Vagina (tissue), 2 donors: ENCODE data around the gene SLC48A1. TPM values are rescaled to one million over a fixed set of nuclear protein-coding genes. Genes with fewer than 3 reads are reported as not detected.
"Not testable (repeated sequence)": the region's sequence is repeated elsewhere in the genome, so short reads cannot be mapped to it uniquely, and the experiment has no call there.

ENCODE experiments used
- DNase-seq, 2 donors: peaks; one replicate each; pipeline ENCODE4 v3.0.0-alpha.2; 2017; ENCODE audit errors: extremely low spot score in 2 of 2
- H3K27ac ChIP-seq: fragments of 200-600 bp; sonication (generic); one replicate; pipeline ENCODE4 v1.5.1; 2019
- H3K27me3 ChIP-seq: fragments of 200-600 bp; sonication (generic); one replicate; pipeline ENCODE4 v1.5.1; 2019
- H3K36me3 ChIP-seq, 2 donors: fragments of 200-600 bp; sonication (generic); one replicate each; pipeline ENCODE4 v1.5.1; 2017 to 2019
- H3K4me1 ChIP-seq: fragments of 200-600 bp; sonication (generic); one replicate; pipeline ENCODE4 v1.5.1; 2019
- H3K4me3 ChIP-seq, 2 donors: fragments of 200-600 bp; sonication (generic); 1 replicate in 1 of 2; 2 replicates in 1 of 2; pipeline ENCODE4 v1.5.1; 2016 to 2019
- H3K9me3 ChIP-seq: fragments of 200-600 bp; sonication (generic); one replicate; pipeline ENCODE4 v1.5.1; 2019
- POLR2A ChIP-seq, 2 donors: fragments of 450-650 bp; IDR thresholded peaks; one replicate each; pipeline ENCODE4 v1.6.1; 2017; ENCODE audit warnings: antibody characterized with exemption in 2 of 2, mild to moderate bottlenecking in 2 of 2, moderate library complexity in 2 of 2
- POLR2AphosphoS5 ChIP-seq, 2 donors: sonication (generic); formaldehyde crosslinking; IDR thresholded peaks; one replicate each; pipeline ENCODE4 v1.9.0; 2017; ENCODE audit warnings: antibody characterized with exemption in 2 of 2, mild to moderate bottlenecking in 2 of 2, low read depth in 1 of 2; ENCODE audit not compliant: insufficient read depth in 1 of 2
- intact Hi-C: fragments of 100-400 bp; cut with DNase I; formaldehyde crosslinking; loops from one replicate; pipeline ENCODE4 v1.15.1; 2023
- total RNA-seq: library from RNA; depleted of rRNA; stranded (reverse); fragments of >200 nt; gene quantifications from one replicate; pipeline ENCODE4 v1.2.3, GENCODE V29; 2016
- TF ChIP-seq, protein P1 (sequence below), 3 experiments: fragments of 450-650 bp in 2 of 3; fragments of 200-600 bp in 1 of 3; sonication (generic) in 1 of 3; IDR thresholded peaks; one replicate each; pipeline ENCODE4 v1.5.1; 2017 to 2019; ENCODE audit warnings: antibody characterized with exemption in 3 of 3, mild to moderate bottlenecking in 2 of 3, moderate library complexity in 2 of 3

The SLC48A1 gene
- total RNA-seq, 1 donor from 2014 or later: 20.9 TPM

GRCh38 chr12:47804171-47804570 is 31.1 kb downstream of the SLC48A1 start:
- no peaks in the 10 kb centered on the region for H3K9me3 ChIP-seq
- no peaks in the 10 kb centered on the region for H3K27me3 ChIP-seq
- H3K4me1 ChIP-seq: peaks cover 100% of the 10 kb centered on the region
- H3K27ac ChIP-seq: peak overlapping the region; percentile 59
- intact Hi-C loops: loop anchor here (5.0 kb wide), 1 partner anchor 33 kb away; no protein-coding TSS in a partner anchor
- no peak overlapping the region for H3K4me3 ChIP-seq
- H3K36me3 ChIP-seq: no peaks in the 10 kb centered on the region
- no peak for TF ChIP-seq POLR2AphosphoS5 (IDR thresholded peaks at IDR 0.05; ENCODE audit: insufficient read depth in 1 of 2, low read depth in 1 of 2)
- no peak for TF ChIP-seq POLR2A (IDR thresholded peaks at IDR 0.05)
- TF ChIP-seq, protein P1, sequence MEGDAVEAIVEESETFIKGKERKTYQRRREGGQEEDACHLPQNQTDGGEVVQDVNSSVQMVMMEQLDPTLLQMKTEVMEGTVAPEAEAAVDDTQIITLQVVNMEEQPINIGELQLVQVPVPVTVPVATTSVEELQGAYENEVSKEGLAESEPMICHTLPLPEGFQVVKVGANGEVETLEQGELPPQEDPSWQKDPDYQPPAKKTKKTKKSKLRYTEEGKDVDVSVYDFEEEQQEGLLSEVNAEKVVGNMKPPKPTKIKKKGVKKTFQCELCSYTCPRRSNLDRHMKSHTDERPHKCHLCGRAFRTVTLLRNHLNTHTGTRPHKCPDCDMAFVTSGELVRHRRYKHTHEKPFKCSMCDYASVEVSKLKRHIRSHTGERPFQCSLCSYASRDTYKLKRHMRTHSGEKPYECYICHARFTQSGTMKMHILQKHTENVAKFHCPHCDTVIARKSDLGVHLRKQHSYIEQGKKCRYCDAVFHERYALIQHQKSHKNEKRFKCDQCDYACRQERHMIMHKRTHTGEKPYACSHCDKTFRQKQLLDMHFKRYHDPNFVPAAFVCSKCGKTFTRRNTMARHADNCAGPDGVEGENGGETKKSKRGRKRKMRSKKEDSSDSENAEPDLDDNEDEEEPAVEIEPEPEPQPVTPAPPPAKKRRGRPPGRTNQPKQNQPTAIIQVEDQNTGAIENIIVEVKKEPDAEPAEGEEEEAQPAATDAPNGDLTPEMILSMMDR (IDR thresholded peaks at IDR 0.05): no peak
- no peak for DNase-seq

DNA sequence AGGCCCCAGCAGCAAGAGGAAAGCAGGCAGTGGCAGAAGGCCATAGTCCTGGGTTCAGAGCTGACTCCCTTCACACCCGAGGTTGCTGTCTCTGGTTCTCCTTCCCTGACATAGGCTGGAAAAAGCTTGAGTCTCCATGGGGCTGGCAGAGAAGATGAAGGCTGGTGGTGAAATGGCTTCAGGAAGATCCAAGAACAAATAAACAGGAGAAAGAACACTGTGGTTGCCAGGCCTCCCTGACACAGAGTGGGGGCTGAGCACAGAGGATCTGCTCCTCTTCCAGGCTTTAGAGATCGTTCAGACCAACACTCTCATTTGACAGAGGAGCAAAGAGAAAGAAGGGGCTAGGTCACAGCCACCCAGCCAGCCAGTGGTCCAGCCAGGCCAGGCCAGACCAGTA is 32.4 kb downstream of the SLC48A1 start:
- H3K4me3 ChIP-seq: no peak overlapping the region
- no peaks in the 10 kb centered on the region for H3K9me3 ChIP-seq
- TF ChIP-seq, protein P1 (IDR thresholded peaks at IDR 0.05): no peak
- TF ChIP-seq POLR2A (IDR thresholded peaks at IDR 0.05): no peak
- no peak for TF ChIP-seq POLR2AphosphoS5 (IDR thresholded peaks at IDR 0.05; ENCODE audit: insufficient read depth in 1 of 2, low read depth in 1 of 2)
- peaks cover 100% of the 10 kb centered on the region for H3K4me1 ChIP-seq
- peak overlapping the region; percentile 62 for H3K27ac ChIP-seq
- intact Hi-C loops: no loop called here
- no peaks in the 10 kb centered on the region for H3K27me3 ChIP-seq
- no peaks in the 10 kb centered on the region for H3K36me3 ChIP-seq
- DNase-seq: no peak

GRCh38 chr12:47807338-47807737 is 34.3 kb downstream of the SLC48A1 start:
- no peak for DNase-seq
- Histone ChIP-seq H3K4me1 (peaks cover 100% of the 10 kb centered on the region), H3K36me3 (no peaks in the 10 kb centered on the region), H3K4me3 (no peak overlapping the region), H3K9me3 (no peaks in the 10 kb centered on the region), H3K27ac (peak overlapping the region; percentile 99), H3K27me3 (no peaks in the 10 kb centered on the region)
- TF ChIP-seq POLR2A (IDR thresholded peaks at IDR 0.05) (no peak), POLR2AphosphoS5 (IDR thresholded peaks at IDR 0.05; ENCODE audit: insufficient read depth in 1 of 2, low read depth in 1 of 2) (no peak)
- intact Hi-C loops: no loop called here

GRCh38 chr12:47808050-47808449 is 35.0 kb downstream of the SLC48A1 start:
- Histone ChIP-seq H3K9me3 (no peaks in the 10 kb centered on the region), H3K36me3 (no peaks in the 10 kb centered on the region), H3K27ac (peak overlapping the region; percentile 99), H3K4me3 (peak overlapping the region in 1 of 2 donors; percentile 0), H3K27me3 (no peaks in the 10 kb centered on the region), H3K4me1 (peaks cover 100% of the 10 kb centered on the region)
- intact Hi-C loops: no loop called here
- no peak for DNase-seq
- TF ChIP-seq, protein P1 (IDR thresholded peaks at IDR 0.05): no peak
- peak in 1 of 2 donors; percentile 55 for TF ChIP-seq POLR2AphosphoS5 (IDR thresholded peaks at IDR 0.05; ENCODE audit: insufficient read depth in 1 of 2, low read depth in 1 of 2)

DNA sequence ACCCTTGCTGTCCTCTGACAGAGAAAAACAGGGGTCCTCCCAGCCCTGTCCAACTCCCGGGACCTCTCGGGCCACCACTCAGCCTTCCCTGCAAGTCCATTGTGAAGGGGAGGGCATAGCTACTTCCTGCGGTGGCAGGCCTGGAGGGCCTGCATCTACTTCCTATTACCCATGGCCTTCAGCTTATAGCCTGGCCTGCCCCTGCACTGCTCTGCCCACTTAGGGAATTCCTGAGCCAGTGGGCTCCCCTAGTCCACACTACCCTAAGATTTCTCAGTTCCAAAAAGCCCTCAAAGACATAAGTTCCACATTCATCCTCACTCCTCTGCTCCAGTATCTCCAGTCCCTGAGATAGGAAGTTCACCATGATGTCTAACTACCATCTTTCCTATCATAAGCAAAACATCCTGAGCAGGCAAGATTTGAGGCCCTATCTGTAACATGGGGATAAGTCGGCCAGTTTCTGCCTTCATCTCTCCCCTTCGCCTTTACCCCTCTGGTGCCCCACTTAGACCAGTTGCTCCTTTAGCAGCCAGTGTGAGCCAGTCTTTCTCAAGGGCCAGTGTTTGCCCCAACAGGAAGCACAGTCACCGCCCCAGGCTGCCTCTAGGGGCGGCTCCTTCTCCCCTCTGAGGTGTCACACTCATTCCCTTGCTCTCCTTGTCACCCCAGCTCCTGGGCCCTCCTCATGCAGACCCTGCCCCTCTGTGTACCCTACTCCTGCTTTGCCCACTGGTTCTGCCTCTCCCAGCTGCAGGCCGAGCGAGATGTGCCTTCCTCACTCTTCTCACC is 35.7 kb downstream of the SLC48A1 start:
- intact Hi-C loops: no loop called here
- H3K27ac ChIP-seq: peak overlapping the region; percentile 99
- DNase-seq: no peak
- peak overlapping the region in 1 of 2 donors; percentile 0 for H3K4me3 ChIP-seq
- H3K27me3 ChIP-seq: no peaks in the 10 kb centered on the region
- TF ChIP-seq POLR2AphosphoS5 (IDR thresholded peaks at IDR 0.05; ENCODE audit: insufficient read depth in 1 of 2, low read depth in 1 of 2) (no peak), POLR2A (IDR thresholded peaks at IDR 0.05) (no peak)
- TF ChIP-seq, protein P1 (IDR thresholded peaks at IDR 0.05): no peak
- H3K9me3 ChIP-seq: no peaks in the 10 kb centered on the region
- H3K36me3 ChIP-seq: no peaks in the 10 kb centered on the region
- peaks cover 100% of the 10 kb centered on the region for H3K4me1 ChIP-seq

- peaks cover 100% of the 10 kb centered on the region for H3K4me1 ChIP-seq
- H3K9me3 ChIP-seq, H3K27me3 ChIP-seq, intact Hi-C loops, DNase-seq, H3K36me3 ChIP-seq, H3K4me3 ChIP-seq: not testable (repeated sequence)
- peak overlapping the region; percentile 99 for H3K27ac ChIP-seq
These were observed 36.5 kb downstream of the SLC48A1 start for GRCh38 chr12:47809518-47809917.
